Effector memory CD4-positive, alpha-beta T cell (primary cell): ENCODE data around the gene SPAAR.

Experiments used
- DNase-seq, 3 donors: peaks; one replicate each; pipeline ENCODE4 v3.0.0-alpha.2; 2020
- H3K27ac ChIP-seq: 2 replicates; pipeline ENCODE4 v1.7.0; 2013; ENCODE audit warnings: mild to moderate bottlenecking, low read length, moderate library complexity; ENCODE audit not compliant: insufficient read depth, poor library complexity, severe bottlenecking
- H3K27me3 ChIP-seq: replicated peaks from 2 replicates; pipeline ENCODE4 v1.7.0; 2013; ENCODE audit warnings: mild to moderate bottlenecking, low read length; ENCODE audit not compliant: insufficient read depth, control insufficient read depth, poor library complexity, severe bottlenecking
- H3K36me3 ChIP-seq: 2 replicates; pipeline ENCODE4 v1.7.0; 2013; ENCODE audit warnings: mild to moderate bottlenecking, low read length, moderate library complexity; ENCODE audit not compliant: control insufficient read depth, insufficient read depth
- H3K4me1 ChIP-seq: 2 replicates; pipeline ENCODE4 v1.7.0; 2013; ENCODE audit warnings: low read length, mild to moderate bottlenecking; ENCODE audit not compliant: control insufficient read depth, insufficient read depth, poor library complexity, severe bottlenecking
- H3K4me3 ChIP-seq: 2 replicates; pipeline ENCODE4 v1.7.0; 2013; ENCODE audit warnings: low read length, low read depth, mild to moderate bottlenecking; ENCODE audit not compliant: insufficient read depth, poor library complexity, severe bottlenecking
- H3K9me3 ChIP-seq: 2 replicates; pipeline ENCODE4 v1.7.0; 2013; ENCODE audit warnings: mild to moderate bottlenecking, low read length, moderate library complexity; ENCODE audit not compliant: control insufficient read depth

Gene SPAAR

GRCh38 chr9:35960039-35960655, 50.9 kb downstream of the SPAAR start:
- no peak for DNase-seq
- no peaks in the 10 kb centered on the region for H3K36me3 ChIP-seq

More at GRCh38 chr9:35960039-35960655, 50.9 kb downstream of the SPAAR start:
- no peak overlapping the region for H3K27ac ChIP-seq
- no peaks in the 10 kb centered on the region for H3K4me1 ChIP-seq
- H3K9me3 ChIP-seq, result no peaks in the 10 kb centered on the region
- H3K4me3 ChIP-seq, result no peak overlapping the region
- no peaks in the 10 kb centered on the region for H3K27me3 ChIP-seq
